Ishikawa (cell line): Measurements from ENCODE around the gene SKI.
A peak's percentile ranks its signal among the peaks of the same experiment; 100 is the strongest.

Experiments
- CEBPB ChIP-seq: IDR thresholded peaks from 2 replicates; pipeline ENCODE4 v1.6.1; 2012
- CREB1 ChIP-seq: IDR thresholded peaks from 2 replicates; pipeline ENCODE4 v1.6.1; 2012; ENCODE audit warnings: low read depth
- EGR1 ChIP-seq: IDR thresholded peaks from 2 replicates; pipeline ENCODE4 v1.6.1; 2012
- EP300 ChIP-seq: IDR thresholded peaks from 2 replicates; pipeline ENCODE4 v1.6.1; 2012; ENCODE audit warnings: borderline replicate concordance
- FOXM1 ChIP-seq: IDR thresholded peaks from 2 replicates; pipeline ENCODE4 v1.6.1; 2012; ENCODE audit warnings: low read depth, borderline replicate concordance
- NFIC ChIP-seq: IDR thresholded peaks from 2 replicates; pipeline ENCODE4 v1.6.1; 2012
- RAD21 ChIP-seq: IDR thresholded peaks from 2 replicates; pipeline ENCODE4 v1.6.1; 2012; ENCODE audit warnings: low read depth
- TAF1 ChIP-seq: IDR thresholded peaks from 2 replicates; pipeline ENCODE4 v1.6.1; 2012; ENCODE audit warnings: low read depth, mild to moderate bottlenecking
- TCF12 ChIP-seq: IDR thresholded peaks from 2 replicates; pipeline ENCODE4 v1.6.1; 2012; ENCODE audit warnings: low read depth
- TEAD4 ChIP-seq: IDR thresholded peaks from 2 replicates; pipeline ENCODE4 v1.6.1; 2012
- USF1 ChIP-seq: IDR thresholded peaks from 2 replicates; pipeline ENCODE4 v1.6.1; 2012
- YY1 ChIP-seq: IDR thresholded peaks from 2 replicates; pipeline ENCODE4 v1.6.1; 2012; ENCODE audit warnings: low read depth
- ZBTB7A ChIP-seq: IDR thresholded peaks from 2 replicates; pipeline ENCODE4 v1.6.1; 2012; ENCODE audit warnings: low read depth
- TF ChIP-seq, protein P1 (sequence below): IDR thresholded peaks from 2 replicates; pipeline ENCODE4 v1.6.1; 2012; ENCODE audit warnings: low read depth, mild to moderate bottlenecking
- TF ChIP-seq, protein P2 (sequence below): IDR thresholded peaks from 2 replicates; pipeline ENCODE4 v1.6.1; 2012

The SKI gene

GRCh38 chr1:2312515-2313301 is 84.6 kb downstream of the SKI start:
- TF ChIP-seq, protein P1, sequence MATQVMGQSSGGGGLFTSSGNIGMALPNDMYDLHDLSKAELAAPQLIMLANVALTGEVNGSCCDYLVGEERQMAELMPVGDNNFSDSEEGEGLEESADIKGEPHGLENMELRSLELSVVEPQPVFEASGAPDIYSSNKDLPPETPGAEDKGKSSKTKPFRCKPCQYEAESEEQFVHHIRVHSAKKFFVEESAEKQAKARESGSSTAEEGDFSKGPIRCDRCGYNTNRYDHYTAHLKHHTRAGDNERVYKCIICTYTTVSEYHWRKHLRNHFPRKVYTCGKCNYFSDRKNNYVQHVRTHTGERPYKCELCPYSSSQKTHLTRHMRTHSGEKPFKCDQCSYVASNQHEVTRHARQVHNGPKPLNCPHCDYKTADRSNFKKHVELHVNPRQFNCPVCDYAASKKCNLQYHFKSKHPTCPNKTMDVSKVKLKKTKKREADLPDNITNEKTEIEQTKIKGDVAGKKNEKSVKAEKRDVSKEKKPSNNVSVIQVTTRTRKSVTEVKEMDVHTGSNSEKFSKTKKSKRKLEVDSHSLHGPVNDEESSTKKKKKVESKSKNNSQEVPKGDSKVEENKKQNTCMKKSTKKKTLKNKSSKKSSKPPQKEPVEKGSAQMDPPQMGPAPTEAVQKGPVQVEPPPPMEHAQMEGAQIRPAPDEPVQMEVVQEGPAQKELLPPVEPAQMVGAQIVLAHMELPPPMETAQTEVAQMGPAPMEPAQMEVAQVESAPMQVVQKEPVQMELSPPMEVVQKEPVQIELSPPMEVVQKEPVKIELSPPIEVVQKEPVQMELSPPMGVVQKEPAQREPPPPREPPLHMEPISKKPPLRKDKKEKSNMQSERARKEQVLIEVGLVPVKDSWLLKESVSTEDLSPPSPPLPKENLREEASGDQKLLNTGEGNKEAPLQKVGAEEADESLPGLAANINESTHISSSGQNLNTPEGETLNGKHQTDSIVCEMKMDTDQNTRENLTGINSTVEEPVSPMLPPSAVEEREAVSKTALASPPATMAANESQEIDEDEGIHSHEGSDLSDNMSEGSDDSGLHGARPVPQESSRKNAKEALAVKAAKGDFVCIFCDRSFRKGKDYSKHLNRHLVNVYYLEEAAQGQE, result no peak
- TF ChIP-seq CREB1 (no peak), FOXM1 (no peak), USF1 (no peak), ZBTB7A (no peak), RAD21 (no peak), EP300 (no peak)
- TF ChIP-seq, protein P2, sequence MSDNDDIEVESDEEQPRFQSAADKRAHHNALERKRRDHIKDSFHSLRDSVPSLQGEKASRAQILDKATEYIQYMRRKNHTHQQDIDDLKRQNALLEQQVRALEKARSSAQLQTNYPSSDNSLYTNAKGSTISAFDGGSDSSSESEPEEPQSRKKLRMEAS, result no peak

GRCh38 chr1:2313651-2314261 is 85.6 kb downstream of the SKI start:
- TF ChIP-seq EP300 (no peak), YY1 (no peak), ZBTB7A (no peak), CEBPB (no peak), TCF12 (no peak)
- TF ChIP-seq, protein P1, result no peak
- TF ChIP-seq, protein P2, result no peak

- TF ChIP-seq CREB1 (no peak), RAD21 (peak; percentile 11; the same call in 1 of the 2 replicates), EGR1 (no peak; the same call in 1 of the 2 replicates), EP300 (peak; percentile 24; the same call in 1 of the 2 replicates), TAF1 (peak; percentile 39; the same call in 1 of the 2 replicates), CEBPB (no peak), TCF12 (no peak; the same call in 1 of the 2 replicates), USF1 (no peak), FOXM1 (no peak), ZBTB7A (peak; percentile 70), TEAD4 (peak; percentile 76), NFIC (peak; percentile 92), YY1 (no peak)
- TF ChIP-seq, protein P1, result no peak
- TF ChIP-seq, protein P2, result no peak
Measured at GRCh38 chr1:2314273-2314802, 86.2 kb downstream of the SKI start.
